Measurements from ENCODE around the gene HIVEP2. TPM values are rescaled to one million over a fixed set of nuclear protein-coding genes. Genes with fewer than 3 reads are reported as not detected.

Gene HIVEP2
- total RNA-seq, 1 donor from 2014 or later, result 38.4 TPM

GRCh38 chr6:142913036-142913510 is 31.9 kb downstream of the HIVEP2 start:
- intact Hi-C loops (cut with micrococcal nuclease), result loop anchor here (1.0 to 10.0 kb wide), 13 partner anchors 11 to 529 kb away; no protein-coding TSS in a partner anchor
- H3K27me3 Mint-ChIP-seq (ENCODE audit: insufficient read depth), result no peaks in the 10 kb centered on the region

GRCh38 chr6:142912125-142912524 is 32.9 kb downstream of the HIVEP2 start:
- no peak for DNase-seq (ENCODE audit: low spot score)
- H3K4me3 Mint-ChIP-seq, result peak overlapping the region; percentile 64

More at GRCh38 chr6:142913036-142913510, 31.9 kb downstream of the HIVEP2 start:
- Mint-ChIP-seq H3K36me3 (ENCODE audit: low read depth) (peaks cover 42% of the 10 kb centered on the region), H3K4me3 (peak overlapping the region; percentile 64), H3K4me1 (ENCODE audit: low read depth) (peaks cover 63% of the 10 kb centered on the region), H3K9me3 (no peaks in the 10 kb centered on the region), H3K27ac (peak overlapping the region; percentile 92)
- no peak for DNase-seq (ENCODE audit: low spot score)

GRCh38 chr6:142911430-142911829 is 33.5 kb downstream of the HIVEP2 start:
- Mint-ChIP-seq H3K9me3 (no peaks in the 10 kb centered on the region), H3K27me3 (ENCODE audit: insufficient read depth) (no peaks in the 10 kb centered on the region), H3K27ac (no peak overlapping the region), H3K4me1 (ENCODE audit: low read depth) (peaks cover 78% of the 10 kb centered on the region), H3K4me3 (no peak overlapping the region), H3K36me3 (ENCODE audit: low read depth) (peaks cover 41% of the 10 kb centered on the region)
- intact Hi-C loops (cut with micrococcal nuclease), result loop anchor here (5.0 to 10.0 kb wide), 3 partner anchors 437 to 531 kb away; no protein-coding TSS in a partner anchor
- DNase-seq (ENCODE audit: low spot score), result no peak

More at GRCh38 chr6:142912125-142912524, 32.9 kb downstream of the HIVEP2 start:
- Mint-ChIP-seq H3K27ac (peak overlapping the region; percentile 92), H3K9me3 (no peaks in the 10 kb centered on the region), H3K36me3 (ENCODE audit: low read depth) (peaks cover 42% of the 10 kb centered on the region), H3K4me1 (ENCODE audit: low read depth) (peaks cover 72% of the 10 kb centered on the region), H3K27me3 (ENCODE audit: insufficient read depth) (no peaks in the 10 kb centered on the region)
- intact Hi-C loops (cut with micrococcal nuclease), result loop anchor here (5.0 to 10.0 kb wide), 3 partner anchors 437 to 530 kb away; no protein-coding TSS in a partner anchor

- H3K27ac Mint-ChIP-seq, result peak overlapping the region; percentile 23
- H3K4me1 Mint-ChIP-seq (ENCODE audit: low read depth), result peaks cover 64% of the 10 kb centered on the region
- no peak overlapping the region for H3K4me3 Mint-ChIP-seq
- H3K9me3 Mint-ChIP-seq, result no peaks in the 10 kb centered on the region
- DNase-seq (ENCODE audit: low spot score), result no peak
- H3K27me3 Mint-ChIP-seq (ENCODE audit: insufficient read depth), result no peaks in the 10 kb centered on the region
- intact Hi-C loops (cut with micrococcal nuclease), result loop anchor here (5.0 to 10.0 kb wide), 3 partner anchors 435 to 533 kb away; no protein-coding TSS in a partner anchor
- peaks cover 25% of the 10 kb centered on the region for H3K36me3 Mint-ChIP-seq (ENCODE audit: low read depth)
Observed at GRCh38 chr6:142909686-142910085, 35.3 kb downstream of the HIVEP2 start.

GRCh38 chr6:142908235-142908634 is 36.7 kb downstream of the HIVEP2 start:
- Mint-ChIP-seq H3K27me3 (ENCODE audit: insufficient read depth) (no peaks in the 10 kb centered on the region), H3K9me3 (no peaks in the 10 kb centered on the region), H3K4me3 (peak overlapping the region; percentile 81), H3K27ac (peak overlapping the region; percentile 37), H3K4me1 (ENCODE audit: low read depth) (peaks cover 67% of the 10 kb centered on the region), H3K36me3 (ENCODE audit: low read depth) (peaks cover 23% of the 10 kb centered on the region)
- no peak for DNase-seq (ENCODE audit: low spot score)
- intact Hi-C loops (cut with micrococcal nuclease), result no loop called here

- Mint-ChIP-seq H3K4me3 (peak overlapping the region; percentile 81), H3K27me3 (ENCODE audit: insufficient read depth) (no peaks in the 10 kb centered on the region), H3K4me1 (ENCODE audit: low read depth) (peaks cover 67% of the 10 kb centered on the region), H3K9me3 (no peaks in the 10 kb centered on the region), H3K36me3 (ENCODE audit: low read depth) (peaks cover 21% of the 10 kb centered on the region), H3K27ac (peak overlapping the region; percentile 76)
- DNase-seq (ENCODE audit: low spot score), result no peak
- intact Hi-C loops (cut with micrococcal nuclease), result no loop called here
Observed at GRCh38 chr6:142907544-142907943, 37.4 kb downstream of the HIVEP2 start.

GRCh38 chr6:142906945-142907470 is 38.0 kb downstream of the HIVEP2 start:
- intact Hi-C loops (cut with micrococcal nuclease), result no loop called here
- no peak for DNase-seq (ENCODE audit: low spot score)
- H3K36me3 Mint-ChIP-seq (ENCODE audit: low read depth), result peaks cover 17% of the 10 kb centered on the region
- peak overlapping the region; percentile 81 for H3K4me3 Mint-ChIP-seq
- no peaks in the 10 kb centered on the region for H3K9me3 Mint-ChIP-seq
- no peaks in the 10 kb centered on the region for H3K27me3 Mint-ChIP-seq (ENCODE audit: insufficient read depth)
- H3K4me1 Mint-ChIP-seq (ENCODE audit: low read depth), result peaks cover 67% of the 10 kb centered on the region
- H3K27ac Mint-ChIP-seq, result peak overlapping the region; percentile 76

- no peak for DNase-seq (ENCODE audit: low spot score)
- peaks cover 73% of the 10 kb centered on the region for H3K4me1 Mint-ChIP-seq (ENCODE audit: low read depth)
- peaks cover 18% of the 10 kb centered on the region for H3K36me3 Mint-ChIP-seq (ENCODE audit: low read depth)
- intact Hi-C loops (cut with micrococcal nuclease), result loop anchor here (1.0 kb wide), 1 partner anchor 40 kb away; no protein-coding TSS in a partner anchor
- no peaks in the 10 kb centered on the region for H3K27me3 Mint-ChIP-seq (ENCODE audit: insufficient read depth)
- H3K4me3 Mint-ChIP-seq, result peak overlapping the region; percentile 75
- no peaks in the 10 kb centered on the region for H3K9me3 Mint-ChIP-seq
- peak overlapping the region; percentile 88 for H3K27ac Mint-ChIP-seq
Observed at GRCh38 chr6:142903812-142904211, 41.2 kb downstream of the HIVEP2 start.

GRCh38 chr6:142902636-142903053 is 42.3 kb downstream of the HIVEP2 start:
- Mint-ChIP-seq H3K9me3 (no peaks in the 10 kb centered on the region), H3K36me3 (ENCODE audit: low read depth) (peaks cover 13% of the 10 kb centered on the region), H3K4me1 (ENCODE audit: low read depth) (peaks cover 63% of the 10 kb centered on the region), H3K4me3 (peak overlapping the region; percentile 49), H3K27ac (peak overlapping the region; percentile 91), H3K27me3 (ENCODE audit: insufficient read depth) (no peaks in the 10 kb centered on the region)
- intact Hi-C loops (cut with micrococcal nuclease), result loop anchor here (1.0 kb wide), 8 partner anchors 11 to 91 kb away; no protein-coding TSS in a partner anchor
- peak; percentile 76 for DNase-seq (ENCODE audit: low spot score)

- DNase-seq (ENCODE audit: low spot score), result no peak
- Mint-ChIP-seq H3K27me3 (ENCODE audit: insufficient read depth) (no peaks in the 10 kb centered on the region), H3K9me3 (no peaks in the 10 kb centered on the region), H3K27ac (peak overlapping the region; percentile 91), H3K4me3 (peak overlapping the region; percentile 49), H3K36me3 (ENCODE audit: low read depth) (peaks cover 12% of the 10 kb centered on the region), H3K4me1 (ENCODE audit: low read depth) (peaks cover 53% of the 10 kb centered on the region)
- intact Hi-C loops (cut with micrococcal nuclease), result loop anchor here (1.0 kb wide), 7 partner anchors 12 to 90 kb away; no protein-coding TSS in a partner anchor
Observed at GRCh38 chr6:142901611-142902010, 43.4 kb downstream of the HIVEP2 start.

- peaks cover 52% of the 10 kb centered on the region for H3K4me1 Mint-ChIP-seq (ENCODE audit: low read depth)
- H3K36me3 Mint-ChIP-seq (ENCODE audit: low read depth), result peaks cover 17% of the 10 kb centered on the region
- no peaks in the 10 kb centered on the region for H3K9me3 Mint-ChIP-seq
- intact Hi-C loops (cut with micrococcal nuclease), result no loop called here
- no peak for DNase-seq (ENCODE audit: low spot score)
- peak overlapping the region; percentile 61 for H3K4me3 Mint-ChIP-seq
- no peaks in the 10 kb centered on the region for H3K27me3 Mint-ChIP-seq (ENCODE audit: insufficient read depth)
- H3K27ac Mint-ChIP-seq, result peak overlapping the region; percentile 46
Observed at GRCh38 chr6:142900227-142900971, 44.6 kb downstream of the HIVEP2 start.

GRCh38 chr6:142898927-142899895 is 45.8 kb downstream of the HIVEP2 start:
- H3K4me1 Mint-ChIP-seq (ENCODE audit: low read depth), result peaks cover 45% of the 10 kb centered on the region
- intact Hi-C loops (cut with micrococcal nuclease), result no loop called here
- H3K9me3 Mint-ChIP-seq, result no peaks in the 10 kb centered on the region
- H3K4me3 Mint-ChIP-seq, result no peak overlapping the region
- no peak overlapping the region for H3K27ac Mint-ChIP-seq
- no peak for DNase-seq (ENCODE audit: low spot score)
- peaks cover 21% of the 10 kb centered on the region for H3K36me3 Mint-ChIP-seq (ENCODE audit: low read depth)
- H3K27me3 Mint-ChIP-seq (ENCODE audit: insufficient read depth), result no peaks in the 10 kb centered on the region
